GM13977 (cell line): ENCODE data around the gene ATP6V1B1.

ENCODE experiments used
- DNase-seq: peaks from one replicate; pipeline ENCODE4 v3.0.0; 2012; ENCODE audit warnings: low spot score
- in situ Hi-C: fragments of 300-500 bp; cut with MboI; formaldehyde crosslinking; loops from one replicate; pipeline ENCODE4 v1.12.0; 2022; ENCODE audit warnings: low sequenced_read_pairs, low pct_unique_long_range_greater_than_20kb, mixed read lengths, inconsistent platforms; ENCODE audit not compliant: unreplicated experiment
- TF ChIP-seq, protein P1 (sequence below): IDR thresholded peaks from 2 replicates; pipeline ENCODE4 v1.5.1; 2012; ENCODE audit warnings: mild to moderate bottlenecking, control low read depth; ENCODE audit not compliant: insufficient read depth; ENCODE audit errors: extremely low read depth, missing control alignments

The ATP6V1B1 gene

DNA sequence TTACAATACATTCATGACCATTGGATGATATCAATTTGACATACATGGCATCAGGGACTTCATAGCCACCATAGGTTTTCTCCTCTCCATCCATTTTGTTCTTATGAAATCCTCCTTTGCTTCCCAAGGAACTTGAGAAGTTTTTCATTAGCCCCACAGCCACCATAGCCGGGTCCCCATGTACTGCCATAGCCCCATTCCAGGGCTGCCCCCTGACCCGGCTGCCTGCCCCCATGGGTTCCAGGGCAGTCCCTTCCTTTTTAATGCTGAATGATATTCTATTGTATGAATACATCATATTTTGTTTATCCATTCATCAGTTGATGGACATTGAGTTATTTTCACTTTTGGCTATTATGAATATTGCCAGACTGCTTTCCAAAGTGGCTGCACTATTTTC lies 20.4 kb downstream of the ATP6V1B1 start:
- in situ Hi-C loops: no loop called here
- TF ChIP-seq, protein P1, sequence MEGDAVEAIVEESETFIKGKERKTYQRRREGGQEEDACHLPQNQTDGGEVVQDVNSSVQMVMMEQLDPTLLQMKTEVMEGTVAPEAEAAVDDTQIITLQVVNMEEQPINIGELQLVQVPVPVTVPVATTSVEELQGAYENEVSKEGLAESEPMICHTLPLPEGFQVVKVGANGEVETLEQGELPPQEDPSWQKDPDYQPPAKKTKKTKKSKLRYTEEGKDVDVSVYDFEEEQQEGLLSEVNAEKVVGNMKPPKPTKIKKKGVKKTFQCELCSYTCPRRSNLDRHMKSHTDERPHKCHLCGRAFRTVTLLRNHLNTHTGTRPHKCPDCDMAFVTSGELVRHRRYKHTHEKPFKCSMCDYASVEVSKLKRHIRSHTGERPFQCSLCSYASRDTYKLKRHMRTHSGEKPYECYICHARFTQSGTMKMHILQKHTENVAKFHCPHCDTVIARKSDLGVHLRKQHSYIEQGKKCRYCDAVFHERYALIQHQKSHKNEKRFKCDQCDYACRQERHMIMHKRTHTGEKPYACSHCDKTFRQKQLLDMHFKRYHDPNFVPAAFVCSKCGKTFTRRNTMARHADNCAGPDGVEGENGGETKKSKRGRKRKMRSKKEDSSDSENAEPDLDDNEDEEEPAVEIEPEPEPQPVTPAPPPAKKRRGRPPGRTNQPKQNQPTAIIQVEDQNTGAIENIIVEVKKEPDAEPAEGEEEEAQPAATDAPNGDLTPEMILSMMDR: no peak
- no peak for DNase-seq

DNA sequence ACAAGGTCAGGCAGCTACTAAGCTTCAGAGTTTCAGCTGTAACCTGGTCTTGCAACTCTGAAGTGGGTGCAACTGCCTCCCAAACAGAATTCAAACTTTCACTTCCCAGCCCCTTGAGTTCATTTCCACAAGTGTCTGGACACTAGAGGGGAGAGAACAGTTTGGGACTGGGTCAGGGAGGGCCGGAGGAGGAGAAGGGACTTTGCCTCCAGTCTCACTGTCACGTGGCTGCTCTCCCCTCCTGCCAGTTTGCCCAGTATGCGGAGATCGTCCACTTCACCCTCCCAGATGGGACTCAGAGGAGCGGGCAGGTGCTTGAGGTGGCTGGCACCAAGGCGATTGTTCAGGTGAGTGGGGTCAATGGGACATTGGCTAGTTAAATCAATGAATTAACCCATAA lies 22.1 kb downstream of the ATP6V1B1 start:
- in situ Hi-C loops: no loop called here
- TF ChIP-seq, protein P1: no peak
- no peak for DNase-seq

DNA sequence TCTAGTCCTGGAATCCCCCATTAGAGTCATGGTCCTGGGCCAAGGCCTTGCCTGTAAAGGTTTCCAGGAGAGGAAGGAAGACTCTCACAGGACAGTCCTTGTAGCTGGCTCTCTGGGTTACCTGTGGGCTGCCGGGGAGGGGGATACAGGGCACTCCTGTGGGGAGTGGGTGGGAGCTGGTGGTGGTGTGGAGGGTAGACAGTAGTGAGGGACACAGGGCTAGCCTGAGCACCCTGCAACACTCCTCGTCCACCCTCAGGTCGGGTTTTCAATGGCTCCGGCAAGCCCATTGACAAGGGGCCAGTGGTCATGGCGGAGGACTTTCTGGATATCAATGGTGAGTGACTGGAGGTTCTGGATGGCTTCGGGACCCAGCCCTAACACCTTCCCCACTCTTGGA lies 23.1 kb downstream of the ATP6V1B1 start:
- TF ChIP-seq, protein P1: no peak
- no peak for DNase-seq
- in situ Hi-C loops: no loop called here

DNA sequence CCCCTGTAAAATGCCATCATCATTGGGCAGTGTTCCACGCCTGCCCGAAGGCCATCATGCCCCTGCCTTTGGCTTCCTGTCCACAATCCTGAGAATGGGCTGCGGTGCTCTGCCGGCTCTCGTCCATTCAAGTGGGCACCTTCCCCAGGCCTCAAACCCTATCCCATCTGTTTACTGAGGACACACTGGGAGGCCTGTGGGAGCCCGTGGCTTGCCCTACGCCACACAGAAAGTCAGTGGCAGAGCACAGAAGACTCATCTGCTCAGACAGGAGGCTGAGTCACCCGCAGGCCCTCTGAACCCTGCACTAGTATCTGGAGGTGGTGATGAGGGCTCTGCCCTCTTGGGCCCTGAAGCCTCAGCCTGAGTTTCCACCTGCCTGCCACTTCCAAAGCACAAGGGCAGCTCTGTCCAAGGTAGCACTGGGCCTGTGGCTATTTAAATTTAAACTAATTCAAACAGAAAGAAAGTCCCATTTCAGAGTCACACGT lies 23.6 kb downstream of the ATP6V1B1 start:
- TF ChIP-seq, protein P1: no peak
- no peak for DNase-seq
- in situ Hi-C loops: no loop called here

DNA sequence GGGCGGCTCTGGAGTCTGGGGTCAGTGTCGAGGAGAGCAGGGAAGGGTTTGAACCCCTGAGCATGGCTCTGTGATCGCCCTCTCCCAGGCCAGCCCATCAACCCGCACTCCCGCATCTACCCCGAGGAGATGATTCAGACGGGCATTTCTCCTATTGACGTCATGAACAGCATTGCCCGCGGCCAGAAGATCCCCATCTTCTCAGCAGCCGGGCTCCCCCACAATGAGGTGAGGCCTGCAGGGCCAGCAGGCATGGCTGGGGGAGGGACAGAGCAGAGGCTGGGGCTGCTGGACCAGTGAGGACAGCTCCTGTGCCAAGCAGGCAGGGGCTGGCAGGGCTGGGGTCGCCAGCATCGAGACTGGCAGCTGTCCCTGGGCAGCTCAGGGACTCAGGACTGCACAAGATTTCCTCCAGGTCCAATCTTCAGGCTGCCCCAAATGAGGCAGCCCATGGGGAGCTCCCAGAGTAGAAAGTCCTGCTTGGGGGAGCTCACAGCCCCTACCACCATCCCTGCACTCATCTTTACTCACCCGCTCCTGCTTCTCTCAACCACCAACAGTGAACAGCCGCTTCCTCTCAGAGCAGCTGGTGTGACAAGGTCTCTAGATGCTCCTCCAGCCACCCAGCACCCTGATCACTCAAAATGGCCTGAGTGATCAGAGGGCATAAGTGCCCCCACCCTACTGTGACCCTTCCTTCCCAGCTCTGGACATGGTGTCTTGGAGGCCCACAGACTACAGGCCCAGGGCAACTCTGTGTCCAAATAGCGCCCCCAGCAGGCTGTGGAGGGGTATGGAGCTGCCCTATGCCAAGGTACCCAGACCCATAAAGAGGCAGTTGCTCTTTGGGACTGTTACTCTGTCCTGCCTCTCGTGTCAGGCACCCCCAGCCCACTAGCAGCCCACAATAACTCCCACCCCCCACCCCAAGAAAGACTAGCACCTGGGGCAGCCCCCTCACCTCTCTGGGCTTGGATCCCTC lies 24.4 kb downstream of the ATP6V1B1 start:
- in situ Hi-C loops: no loop called here
- TF ChIP-seq, protein P1: no peak
- DNase-seq: no peak

DNA sequence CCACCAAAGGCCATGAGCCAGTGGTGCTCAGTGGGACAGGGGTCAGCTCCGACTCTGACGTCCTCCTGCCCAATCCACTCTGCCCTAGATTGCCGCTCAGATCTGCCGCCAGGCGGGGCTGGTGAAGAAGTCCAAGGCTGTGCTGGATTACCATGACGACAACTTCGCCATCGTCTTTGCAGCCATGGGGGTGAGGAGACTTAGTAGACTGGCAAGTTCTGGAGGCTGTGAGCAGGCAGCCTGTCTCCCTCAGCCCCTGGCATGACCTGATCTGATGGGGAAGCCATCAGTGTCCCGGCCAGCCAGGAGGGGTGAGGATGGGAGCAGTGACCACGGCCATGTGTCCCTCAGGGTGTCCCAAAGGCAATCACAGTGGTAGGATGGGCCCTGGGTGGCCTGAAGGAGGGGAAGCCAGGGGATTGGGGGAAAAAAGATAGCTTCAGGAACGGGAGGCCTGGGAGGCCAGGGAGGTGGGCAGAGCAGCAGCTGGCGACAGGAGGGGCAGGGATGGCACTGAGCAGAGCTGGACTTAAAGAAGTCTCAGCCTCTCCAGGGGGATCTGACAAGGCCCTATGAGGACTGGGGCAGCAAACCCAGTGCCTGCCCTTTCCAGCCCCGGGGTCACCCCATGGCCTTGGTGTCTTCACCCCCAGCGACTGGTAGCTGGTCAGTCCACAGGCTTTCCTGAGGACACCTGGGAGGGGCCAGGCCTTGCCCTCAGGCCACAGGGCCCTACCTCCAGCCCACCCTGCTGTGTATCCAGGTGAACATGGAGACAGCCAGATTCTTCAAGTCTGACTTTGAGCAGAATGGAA lies 25.3 kb downstream of the ATP6V1B1 start:
- in situ Hi-C loops: no loop called here
- TF ChIP-seq, protein P1: no peak

More for the DNA sequence above, 25.3 kb downstream of the ATP6V1B1 start:
- no peak for DNase-seq
